Thymus (tissue), 11 donors: Measurements from ENCODE around the gene RESP18. TPM values are rescaled to one million over a fixed set of nuclear protein-coding genes. Genes with fewer than 3 reads are reported as not detected.
"Not testable (repeated sequence)": the region's sequence is repeated elsewhere in the genome, so short reads cannot be mapped to it uniquely, and the experiment has no call there.

Source experiments
- DNase-seq, 9 donors: peaks; one replicate each; pipeline ENCODE4 v3.0.0-alpha.2; 2013; ENCODE audit warnings: low spot score in 9 of 9, low read depth in 6 of 9, missing footprints in 1 of 9
- H3K27ac ChIP-seq, 2 donors: one replicate each; pipeline ENCODE4 v1.5.1; 2013; ENCODE audit warnings: control low read depth in 1 of 2, low read depth in 1 of 2, low read length in 1 of 2, mild to moderate bottlenecking in 1 of 2, moderate library complexity in 1 of 2
- H3K27me3 ChIP-seq, 2 donors: one replicate each; pipeline ENCODE4 v1.5.1; 2013; ENCODE audit warnings: low read length in 1 of 2; ENCODE audit not compliant: control insufficient read depth in 2 of 2, insufficient read depth in 1 of 2
- H3K36me3 ChIP-seq, 2 donors: one replicate each; pipeline ENCODE4 v1.5.1; 2013; ENCODE audit warnings: low read length in 1 of 2, mild to moderate bottlenecking in 1 of 2, moderate library complexity in 1 of 2; ENCODE audit not compliant: control insufficient read depth in 2 of 2, insufficient read depth in 2 of 2
- H3K4me1 ChIP-seq, 2 donors: one replicate each; pipeline ENCODE4 v1.5.1; 2013; ENCODE audit warnings: low read length in 2 of 2; ENCODE audit not compliant: control insufficient read depth in 2 of 2, insufficient read depth in 2 of 2
- H3K4me3 ChIP-seq, 2 donors: one replicate each; pipeline ENCODE4 v1.5.1; 2013; ENCODE audit warnings: low read length in 2 of 2, control low read depth in 1 of 2, mild to moderate bottlenecking in 1 of 2
- H3K9me3 ChIP-seq, 2 donors: one replicate each; pipeline ENCODE4 v1.5.1; 2013; ENCODE audit warnings: low read length in 1 of 2, mild to moderate bottlenecking in 1 of 2; ENCODE audit not compliant: control insufficient read depth in 2 of 2, insufficient read depth in 1 of 2
- WGBS: extraction: QIAGEN DNeasy Blood & Tissue Kit; methylation state at CpG from one replicate; pipeline ENCODE4 v1.1.7; 2013; 5-methylcytosine and 5-hydroxymethylcytosine counted together
- polyA plus RNA-seq: library from polyadenylated mRNA; stranded (reverse); fragments of 200-250 nt; gene quantifications from one replicate; pipeline ENCODE4 v1.2.3, GENCODE V29; 2013
- total RNA-seq: library from RNA; stranded (reverse); fragments of 120-200 nt; gene quantifications from one replicate; pipeline ENCODE4 v1.2.4, GENCODE V29; 2013
- donor health status: healthy.

The RESP18 gene
- total and polyA plus RNA-seq, 2 donors = 0.07 TPM; not detected in 1

GRCh38 chr2:219335373-219335786 lies 2.8 kb upstream of the RESP18 start:
- peaks cover 1 to 10% of the 10 kb centered on the region in 2 donors for H3K9me3 ChIP-seq
- WGBS = 34% methylated on average over 5 of the region's 5 CpGs
- H3K27me3 ChIP-seq = peaks cover 22 to 44% of the 10 kb centered on the region in 2 donors
- no peaks in the 10 kb centered on the region for H3K36me3 ChIP-seq
- H3K27ac ChIP-seq = no peak overlapping the region
- no peak overlapping the region for H3K4me3 ChIP-seq
- no peak for DNase-seq
- H3K4me1 ChIP-seq = no peaks in the 10 kb centered on the region

GRCh38 chr2:219334076-219334475 lies 1.5 kb upstream of the RESP18 start:
- Histone ChIP-seq H3K36me3 (no peaks in the 10 kb centered on the region), H3K9me3 (peaks cover 1 to 10% of the 10 kb centered on the region in 2 donors), H3K4me1 (no peaks in the 10 kb centered on the region), H3K27me3 (peaks cover 22 to 49% of the 10 kb centered on the region in 2 donors), H3K4me3 (no peak overlapping the region), H3K27ac (no peak overlapping the region)
- DNase-seq = no peak
- 74% methylated on average over 2 of the region's 2 CpGs for WGBS

GRCh38 chr2:219331560-219332213 lies 857 bp downstream of the RESP18 start:
- H3K36me3 ChIP-seq = no peaks in the 10 kb centered on the region
- DNase-seq = peak in 3 of 9 donors; percentile 18 to 43 (median 42)
- WGBS = 19% methylated on average over 39 of the region's 39 CpGs
- H3K27ac ChIP-seq = no peak overlapping the region
- H3K4me3 ChIP-seq = no peak overlapping the region
- H3K4me1 ChIP-seq = no peaks in the 10 kb centered on the region
- H3K9me3 ChIP-seq = peaks cover 1 to 10% of the 10 kb centered on the region in 2 donors
- peaks cover 22 to 65% of the 10 kb centered on the region in 2 donors for H3K27me3 ChIP-seq

GRCh38 chr2:219327719-219328118 lies 4.8 kb downstream of the RESP18 start:
- no peaks in the 10 kb centered on the region for H3K36me3 ChIP-seq
- no peak overlapping the region for H3K27ac ChIP-seq
- H3K4me3 ChIP-seq = no peak overlapping the region
- H3K9me3 ChIP-seq = peaks cover 1 to 7% of the 10 kb centered on the region in 2 donors
- no peaks in the 10 kb centered on the region for H3K4me1 ChIP-seq
- H3K27me3 ChIP-seq = peaks cover 15 to 53% of the 10 kb centered on the region in 2 donors
- no peak for DNase-seq
- 71% methylated on average over 2 of the region's 2 CpGs for WGBS

GRCh38 chr2:219325657-219326315 lies 6.8 kb downstream of the RESP18 start:
- DNase-seq = no peak
- peaks cover 0 to 7% of the 10 kb centered on the region in 2 donors for H3K4me1 ChIP-seq
- H3K4me3 ChIP-seq = no peak overlapping the region
- WGBS = 59% methylated on average over 9 of the region's 9 CpGs
- H3K36me3 ChIP-seq = no peaks in the 10 kb centered on the region
- H3K27ac ChIP-seq = no peak overlapping the region
- H3K9me3 ChIP-seq = no peaks in the 10 kb centered on the region
- H3K27me3 ChIP-seq = peaks cover 0 to 41% of the 10 kb centered on the region in 2 donors

- Histone ChIP-seq H3K4me3 (no peak overlapping the region), H3K36me3 (no peaks in the 10 kb centered on the region), H3K9me3 (no peaks in the 10 kb centered on the region), H3K27ac (no peak overlapping the region), H3K27me3 (peaks cover 0 to 37% of the 10 kb centered on the region in 2 donors), H3K4me1 (peaks cover 0 to 9% of the 10 kb centered on the region in 2 donors)
- DNase-seq = no peak
- WGBS = 94% methylated on average over 4 of the region's 4 CpGs
Observed at GRCh38 chr2:219325136-219325535, 7.4 kb downstream of the RESP18 start.

GRCh38 chr2:219323434-219323833 lies 9.1 kb downstream of the RESP18 start:
- H3K27me3 ChIP-seq = peaks cover 0 to 27% of the 10 kb centered on the region in 2 donors
- H3K4me3 ChIP-seq = no peak overlapping the region
- no peaks in the 10 kb centered on the region for H3K9me3 ChIP-seq
- peaks cover 0 to 9% of the 10 kb centered on the region in 2 donors for H3K4me1 ChIP-seq
- no peaks in the 10 kb centered on the region for H3K36me3 ChIP-seq
- DNase-seq = no peak
- WGBS = 70% methylated on average over 4 of the region's 4 CpGs
- no peak overlapping the region for H3K27ac ChIP-seq

GRCh38 chr2:219314804-219315468 lies 17.6 kb downstream of the RESP18 start:
- Histone ChIP-seq H3K36me3 (no peaks in the 10 kb centered on the region), H3K4me3 (no peak overlapping the region), H3K27me3 (peaks cover 4 to 9% of the 10 kb centered on the region in 2 donors), H3K4me1 (no peaks in the 10 kb centered on the region), H3K27ac (no peak overlapping the region), H3K9me3 (no peaks in the 10 kb centered on the region)
- no peak for DNase-seq
- WGBS = 95% methylated on average over 16 of the region's 16 CpGs

- DNase-seq, H3K27ac ChIP-seq, H3K4me3 ChIP-seq, H3K36me3 ChIP-seq, H3K4me1 ChIP-seq, H3K9me3 ChIP-seq: not testable (repeated sequence)
- WGBS = 90% methylated on average over 49 of the region's 49 CpGs
- H3K27me3 ChIP-seq = peaks cover 26 to 31% of the 10 kb centered on the region in 2 donors
Observed at GRCh38 chr2:219312683-219313263, 19.8 kb downstream of the RESP18 start.
